Measurements from ENCODE around the gene SHOX. TPM values are rescaled to one million over a fixed set of nuclear protein-coding genes. Genes with fewer than 3 reads are reported as not detected.

The SHOX gene
- total RNA-seq, 1 experiment from 2014 or later: not detected

- ATAC-seq (no peak), DNase-seq (ENCODE audit: low read depth, low spot score) (no peak)
- no peak overlapping the region for H3K27ac ChIP-seq (ENCODE audit: low read depth, low read length)
- no peaks in the 10 kb centered on the region for H3K27me3 ChIP-seq (ENCODE audit: insufficient read depth, low read length)
- no peak overlapping the region for H3K4me2 ChIP-seq (ENCODE audit: low read length)
- H3K79me2 ChIP-seq (ENCODE audit: insufficient read depth, low read length): no peaks in the 10 kb centered on the region
- no peak overlapping the region for H2AFZ ChIP-seq (ENCODE audit: low read depth, low read length, poor library complexity, severe bottlenecking)
- ChIA-PET POLR2A (no interaction called here), RAD21 (ENCODE audit: low non-redundant PET in 1 of 2, low total read pairs in 2 of 2, uncharacterized antibody in 2 of 2, unreplicated experiment in 2 of 2) (no interaction called here), CTCF (no interaction called here)
- no TSS peak for BruUV-seq (replicated peaks)
- no peak overlapping the region for H3K9ac ChIP-seq (ENCODE audit: low read length)
- intact Hi-C loops (cut with micrococcal nuclease): no loop called here
- H3K4me3 ChIP-seq (replicated peaks in 1 of 2; ENCODE audit: low read depth in 1 of 2, low read length in 2 of 2): no peak overlapping the region
- no peaks in the 10 kb centered on the region for H4K20me1 ChIP-seq (ENCODE audit: insufficient read depth)
- no peaks in the 10 kb centered on the region for H3K4me1 ChIP-seq (ENCODE audit: control insufficient read depth in 1 of 2, insufficient read depth in 2 of 2, low read length in 2 of 2)
- TF ChIP-seq JUND (IDR thresholded peaks at IDR 0.05) (no peak), ZFX (IDR thresholded peaks at IDR 0.05) (no peak), POLR2AphosphoS5 (IDR thresholded peaks at IDR 0.05; ENCODE audit: low read depth, low read length) (no peak), YY1 (IDR thresholded peaks at IDR 0.05; ENCODE audit: extremely low read depth, insufficient replicate concordance, low read depth, low read length) (no peak), REST (IDR thresholded peaks at IDR 0.05; ENCODE audit: low read depth) (no peak)
- H3K9me2 ChIP-seq (ENCODE audit: insufficient read depth): no peaks in the 10 kb centered on the region
- no peaks in the 10 kb centered on the region for H3K36me3 ChIP-seq (ENCODE audit: control insufficient read depth in 1 of 2, insufficient read depth in 2 of 2, low read length in 2 of 2)
- no peaks in the 10 kb centered on the region for H3K9me3 ChIP-seq (ENCODE audit: control insufficient read depth in 1 of 2, insufficient read depth in 1 of 2, low read depth in 1 of 2, low read length in 2 of 2)
Measured at GRCh38 chrX:584572-584971, 46.0 kb upstream of the SHOX start.

DNA sequence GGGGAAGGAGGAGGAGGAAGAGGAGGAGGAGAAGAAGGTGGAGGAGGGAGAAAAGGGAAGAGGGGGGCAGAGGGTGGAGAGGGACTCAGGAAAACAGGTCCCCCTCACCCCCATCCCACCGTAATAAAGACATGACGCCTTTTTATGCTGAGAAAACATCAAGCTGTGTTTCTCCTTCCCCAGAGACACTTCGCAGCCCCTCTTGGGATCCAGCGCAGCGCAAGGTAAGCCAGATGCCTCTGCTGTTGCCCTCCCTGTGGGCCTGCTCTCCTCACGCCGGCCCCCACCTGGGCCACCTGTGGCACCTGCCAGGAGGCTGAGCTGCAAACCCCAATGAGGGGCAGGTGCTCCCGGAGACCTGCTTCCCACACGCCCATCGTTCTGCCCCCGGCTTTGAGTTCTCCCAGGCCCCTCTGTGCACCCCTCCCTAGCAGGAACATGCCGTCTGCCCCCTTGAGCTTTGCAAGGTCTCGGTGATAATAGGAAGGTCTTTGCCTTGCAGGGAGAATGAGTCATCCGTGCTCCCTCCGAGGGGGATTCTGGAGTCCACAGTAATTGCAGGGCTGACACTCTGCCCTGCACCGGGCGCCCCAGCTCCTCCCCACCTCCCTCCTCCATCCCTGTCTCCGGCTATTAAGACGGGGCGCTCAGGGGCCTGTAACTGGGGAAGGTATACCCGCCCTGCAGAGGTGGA is 45.3 kb upstream of the SHOX start:
- ChIA-PET CTCF (no interaction called here), POLR2A (no interaction called here), RAD21 (ENCODE audit: low non-redundant PET in 1 of 2, low total read pairs in 2 of 2, uncharacterized antibody in 2 of 2, unreplicated experiment in 2 of 2) (no interaction called here)
- Histone ChIP-seq H3K27ac (ENCODE audit: low read depth, low read length) (no peak overlapping the region), H3K36me3 (ENCODE audit: control insufficient read depth in 1 of 2, insufficient read depth in 2 of 2, low read length in 2 of 2) (no peaks in the 10 kb centered on the region), H2AFZ (ENCODE audit: low read depth, low read length, poor library complexity, severe bottlenecking) (no peak overlapping the region), H3K4me3 (replicated peaks in 1 of 2; ENCODE audit: low read depth in 1 of 2, low read length in 2 of 2) (no peak overlapping the region), H3K9me2 (ENCODE audit: insufficient read depth) (no peaks in the 10 kb centered on the region), H3K9me3 (ENCODE audit: control insufficient read depth in 1 of 2, insufficient read depth in 1 of 2, low read depth in 1 of 2, low read length in 2 of 2) (no peaks in the 10 kb centered on the region), H3K4me1 (ENCODE audit: control insufficient read depth in 1 of 2, insufficient read depth in 2 of 2, low read length in 2 of 2) (no peaks in the 10 kb centered on the region), H3K79me2 (ENCODE audit: insufficient read depth, low read length) (no peaks in the 10 kb centered on the region), H3K27me3 (ENCODE audit: insufficient read depth, low read length) (no peaks in the 10 kb centered on the region), H3K4me2 (ENCODE audit: low read length) (no peak overlapping the region), H4K20me1 (ENCODE audit: insufficient read depth) (no peaks in the 10 kb centered on the region), H3K9ac (ENCODE audit: low read length) (no peak overlapping the region)
- BruUV-seq (replicated peaks): no TSS peak
- DNase-seq (ENCODE audit: low read depth, low spot score): no peak
- no peak for ATAC-seq
- intact Hi-C loops (cut with micrococcal nuclease): no loop called here
- TF ChIP-seq POLR2A (IDR thresholded peaks at IDR 0.05; ENCODE audit: borderline replicate concordance, extremely low read depth, insufficient read depth, insufficient read length) (no peak), EGR1 (IDR thresholded peaks at IDR 0.05; ENCODE audit: low read depth) (no peak), REST (IDR thresholded peaks at IDR 0.05; ENCODE audit: low read depth) (no peak), ZNF274 (IDR thresholded peaks at IDR 0.05; ENCODE audit: low read depth, low read length) (no peak), ELF1 (IDR thresholded peaks at IDR 0.05; ENCODE audit: borderline replicate concordance, low read depth) (no peak), RAD21 (IDR thresholded peaks at IDR 0.05; ENCODE audit: low read depth) (no peak), MAX (IDR thresholded peaks at IDR 0.05) (no peak), SRF (IDR thresholded peaks at IDR 0.05; ENCODE audit: low read depth) (no peak), YY1 (IDR thresholded peaks at IDR 0.05; ENCODE audit: extremely low read depth, insufficient replicate concordance, low read depth, low read length) (no peak), TCF7L2 (IDR thresholded peaks at IDR 0.05; ENCODE audit: borderline replicate concordance, extremely low read depth, insufficient read depth, insufficient read length) (no peak), ZFX (IDR thresholded peaks at IDR 0.05) (no peak)
